ENCODE measurements around the gene ERBB2. TPM values are rescaled to one million over a fixed set of nuclear protein-coding genes. Genes with fewer than 3 reads are reported as not detected.

The ERBB2 gene
- total and polyA plus RNA-seq, 10 of the 15 experiments (the other 5 are each of a cell fraction or from before 2014, with no cell fraction given), result 0.39 to 7.0 (median 4.3) TPM

GRCh38 chr17:39757931-39758873 lies 58.3 kb downstream of the ERBB2 start (continued):
- no peak for TF ChIP-seq E2F8 (IDR thresholded peaks at IDR 0.05; ENCODE audit: low read depth, partially characterized antibody)
- no peak for TF ChIP-seq WRNIP1 (IDR thresholded peaks at IDR 0.05; ENCODE audit: borderline replicate concordance, low read depth, low read length)
- peak; percentile 82 for TF ChIP-seq GATAD2B (conservative IDR thresholded peaks at IDR 0.05; ENCODE audit: low read depth)
- TF ChIP-seq RAD51 (IDR thresholded peaks at IDR 0.05), result peak; percentile 32; the same call in 1 of the 2 replicates
- no peak for TF ChIP-seq ESRRA (IDR thresholded peaks at IDR 0.05; ENCODE audit: low read length)
- no peak for TF ChIP-seq E4F1 (IDR thresholded peaks at IDR 0.05; ENCODE audit: borderline replicate concordance, partially characterized antibody)
- peak; percentile 93 for TF ChIP-seq EED (IDR thresholded peaks at IDR 0.05; ENCODE audit: low read depth)
- TF ChIP-seq MEF2A (IDR thresholded peaks at IDR 0.05; ENCODE audit: insufficient read depth, low read depth, low read length), result peak; percentile 56; the same call in 1 of the 2 replicates
- TF ChIP-seq RFX5 (IDR thresholded peaks at IDR 0.05; ENCODE audit: low read depth, low read length), result no peak; the same call in 1 of the 2 replicates
- TF ChIP-seq EP300 (IDR thresholded peaks at IDR 0.05; ENCODE audit: borderline replicate concordance in 1 of 2, control insufficient read depth in 1 of 2, low read depth in 2 of 2, low read length in 2 of 2), result peak; percentile 69 to 83
- TF ChIP-seq MTA3 (IDR thresholded peaks at IDR 0.05; ENCODE audit: borderline replicate concordance, low read length), result peak; percentile 94
- peak; percentile 29 for TF ChIP-seq POLR2A (IDR thresholded peaks at IDR 0.05; ENCODE audit: low read depth, low read length)
- TF ChIP-seq SRF (IDR thresholded peaks at IDR 0.05; ENCODE audit: low read depth in 2 of 2, low read length in 2 of 2), result no peak
- no peak for TF ChIP-seq HDGF (IDR thresholded peaks at IDR 0.05)
- peak; percentile 96 to 97 for TF ChIP-seq IKZF2 (IDR thresholded peaks at IDR 0.05)
- no peak for TF ChIP-seq TCF7 (IDR thresholded peaks at IDR 0.05; ENCODE audit: borderline replicate concordance)
- TF ChIP-seq NFYA (IDR thresholded peaks at IDR 0.05; ENCODE audit: borderline replicate concordance, low read depth, low read length), result no peak
- TF ChIP-seq, protein P1, sequence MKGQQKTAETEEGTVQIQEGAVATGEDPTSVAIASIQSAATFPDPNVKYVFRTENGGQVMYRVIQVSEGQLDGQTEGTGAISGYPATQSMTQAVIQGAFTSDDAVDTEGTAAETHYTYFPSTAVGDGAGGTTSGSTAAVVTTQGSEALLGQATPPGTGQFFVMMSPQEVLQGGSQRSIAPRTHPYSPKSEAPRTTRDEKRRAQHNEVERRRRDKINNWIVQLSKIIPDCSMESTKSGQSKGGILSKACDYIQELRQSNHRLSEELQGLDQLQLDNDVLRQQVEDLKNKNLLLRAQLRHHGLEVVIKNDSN (IDR thresholded peaks at IDR 0.05; ENCODE audit: borderline replicate concordance, extremely low read length, insufficient read depth, low read depth, low read length), result no peak
- TF ChIP-seq MEF2B (IDR thresholded peaks at IDR 0.05; ENCODE audit: partially characterized antibody, poor library complexity, severe bottlenecking), result peak; percentile 82
- no peak for TF ChIP-seq KLF5 (IDR thresholded peaks at IDR 0.05; ENCODE audit: partially characterized antibody)
